ENCODE data around the gene HMGN4. TPM values are rescaled to one million over a fixed set of nuclear protein-coding genes. Genes with fewer than 3 reads are reported as not detected.
A peak's percentile ranks its signal among the peaks of the same experiment; 100 is the strongest.

The HMGN4 gene
- total and polyA plus RNA-seq, 8 donors = 8.8 to 24.2 (median 13.2) TPM

- DNase-seq (no peak), FAIRE-seq (no peak), ATAC-seq (no peak)
- 90 to 92% methylated on average over 1 of the region's 1 CpG for WGBS, 2 donors
- Histone ChIP-seq H3K9me3 (no peaks in the 10 kb centered on the region), H3K27me3 (no peaks in the 10 kb centered on the region), H3K4me3 (no peak overlapping the region), H3K27ac (no peak overlapping the region), H3K4me1 (no peaks in the 10 kb centered on the region), H3K36me3 (no peaks in the 10 kb centered on the region)
- TF ChIP-seq CTCF (IDR thresholded peaks at IDR 0.05) = no peak
- intact Hi-C loops (cut with DNase I) = no loop called here
Observed at GRCh38 chr6:26526928-26527327, 11.2 kb upstream of the HMGN4 start.

GRCh38 chr6:26530203-26530602, 8.0 kb upstream of the HMGN4 start:
- H3K27ac ChIP-seq = no peak overlapping the region

GRCh38 chr6:26531897-26532296, 6.3 kb upstream of the HMGN4 start:
- peaks cover 3 to 14% (median 9%) of the 10 kb centered on the region in 3 donors for H3K4me1 ChIP-seq
- no peak for FAIRE-seq
- H3K9me3 ChIP-seq = no peaks in the 10 kb centered on the region
- no peaks in the 10 kb centered on the region for H3K36me3 ChIP-seq
- DNase-seq = no peak
- ATAC-seq = peak in 1 of 4 donors; percentile 3
- intact Hi-C loops (cut with DNase I) = no loop called here
- TF ChIP-seq CTCF (IDR thresholded peaks at IDR 0.05) = no peak
- no peak overlapping the region for H3K4me3 ChIP-seq
- H3K27me3 ChIP-seq = no peaks in the 10 kb centered on the region
- 100% methylated on average over 1 of the region's 1 CpG for WGBS, 2 donors
- H3K27ac ChIP-seq = no peak overlapping the region

More at GRCh38 chr6:26530203-26530602, 8.0 kb upstream of the HMGN4 start:
- Histone ChIP-seq H3K27me3 (no peaks in the 10 kb centered on the region), H3K4me1 (peaks cover 0 to 6% (median 3%) of the 10 kb centered on the region in 3 donors), H3K36me3 (no peaks in the 10 kb centered on the region), H3K9me3 (no peaks in the 10 kb centered on the region), H3K4me3 (no peak overlapping the region)
- no peak for TF ChIP-seq CTCF (IDR thresholded peaks at IDR 0.05)
- 71 to 82% methylated on average over 2 of the region's 2 CpGs for WGBS, 2 donors
- intact Hi-C loops (cut with DNase I) = no loop called here
- FAIRE-seq (no peak), ATAC-seq (no peak), DNase-seq (no peak)

DNA sequence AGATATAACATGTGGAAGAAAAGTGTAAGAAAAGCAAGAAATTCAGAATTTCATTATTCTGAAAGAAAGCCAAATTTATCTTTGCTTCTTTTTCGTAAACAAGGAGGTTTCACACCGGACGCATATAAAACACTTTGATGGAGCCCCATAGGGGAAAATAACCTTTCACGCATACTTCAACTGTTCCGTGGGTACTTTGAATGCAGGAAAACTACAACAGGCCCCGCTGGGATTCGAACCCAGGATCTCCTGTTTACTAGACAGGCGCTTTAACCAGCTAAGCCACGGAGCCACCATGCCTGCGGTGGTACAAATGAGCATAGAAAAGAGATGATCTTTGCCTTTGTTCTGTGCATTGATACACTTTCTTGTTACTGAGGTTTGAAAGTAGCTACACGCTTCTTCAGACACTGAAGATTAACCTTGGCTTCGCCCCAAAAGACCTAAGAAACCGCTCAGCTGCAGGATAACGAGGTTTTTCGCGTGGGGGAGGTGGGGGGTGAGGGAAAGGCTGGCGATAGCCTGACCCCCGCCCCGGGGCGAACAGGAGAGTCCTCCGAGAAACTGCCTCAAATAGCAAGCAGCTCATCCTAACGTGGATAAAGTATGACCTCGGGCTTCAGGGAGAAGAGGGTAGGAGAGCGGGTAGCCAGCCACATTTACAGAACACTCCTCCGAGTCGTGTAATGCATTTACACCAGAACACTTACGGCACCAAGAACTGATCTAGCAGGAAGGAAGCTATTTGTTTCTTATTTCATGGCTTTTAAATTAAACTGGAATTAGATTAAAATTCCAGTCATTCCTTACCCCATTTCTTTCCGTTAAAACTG, 5.3 kb upstream of the HMGN4 start:
- H3K9me3 ChIP-seq = no peaks in the 10 kb centered on the region
- FAIRE-seq (no peak), DNase-seq (peak; percentile 77 to 95 (median 83)), ATAC-seq (peak; percentile 45 to 71 (median 64))
- H3K27me3 ChIP-seq = no peaks in the 10 kb centered on the region
- peak overlapping the region in 3 of 4 donors; percentile 53 to 69 (median 53) for H3K27ac ChIP-seq
- H3K36me3 ChIP-seq = no peaks in the 10 kb centered on the region
- intact Hi-C loops (cut with DNase I) = no loop called here
- WGBS, 2 donors = 0 to 1% methylated on average over 28 of the region's 28 CpGs
- peaks cover 3 to 14% (median 9%) of the 10 kb centered on the region in 3 donors for H3K4me1 ChIP-seq
- peak overlapping the region; percentile 20 to 62 (median 33) for H3K4me3 ChIP-seq
- no peak for TF ChIP-seq CTCF (IDR thresholded peaks at IDR 0.05)

DNA sequence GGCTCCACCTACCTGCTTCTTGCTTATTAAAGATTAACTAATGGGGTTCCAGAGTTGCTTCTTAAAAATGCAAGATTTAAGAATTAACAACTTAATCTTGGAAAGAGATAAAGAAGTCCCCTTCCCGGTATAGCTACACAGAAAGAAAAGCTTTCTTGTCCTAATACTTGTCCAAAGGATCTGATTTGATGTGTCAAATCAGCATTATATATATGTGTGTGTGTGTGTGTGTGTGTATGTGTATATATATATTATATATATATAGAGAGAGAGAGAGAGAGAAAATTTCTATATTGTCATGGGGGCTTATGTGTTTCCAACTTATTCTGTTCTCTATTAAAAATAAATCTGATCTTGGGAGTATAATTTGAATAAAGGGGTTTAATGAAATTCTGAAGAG, 4.6 kb upstream of the HMGN4 start:
- 0 to 2% methylated on average over 1 of the region's 1 CpG for WGBS, 2 donors
- intact Hi-C loops (cut with DNase I) = no loop called here

More for the DNA sequence above, 4.6 kb upstream of the HMGN4 start:
- Histone ChIP-seq H3K27ac (peak overlapping the region in 3 of 4 donors; percentile 53 to 69 (median 53)), H3K4me3 (peak overlapping the region; percentile 20 to 62 (median 33)), H3K9me3 (no peaks in the 10 kb centered on the region), H3K27me3 (no peaks in the 10 kb centered on the region), H3K4me1 (peaks cover 3 to 14% (median 9%) of the 10 kb centered on the region in 3 donors), H3K36me3 (no peaks in the 10 kb centered on the region)
- FAIRE-seq (no peak), ATAC-seq (no peak), DNase-seq (no peak)
- TF ChIP-seq CTCF (IDR thresholded peaks at IDR 0.05) = no peak

Measured in pancreas (tissue), 10 donors.